ENCODE data around the gene YIPF1.

The YIPF1 gene

GRCh38 chr1:53889304-53890298 is at the start of gene YIPF1:
Gene YIPF1, minus strand, starts transcription at chr1:53889797. Its CDS starts 860 bp downstream, at chr1:53888937.
- Mint-ChIP-seq H3K4me1 (peaks cover 50% of the 10 kb centered on the region), H3K36me3 (peaks cover 3% of the 10 kb centered on the region), H3K27ac (peak within 1 kb of the TSS; percentile 98), H3K27me3 (no peaks in the 10 kb centered on the region), H3K4me3 (peak within 1 kb of the TSS; percentile 98), H3K9me3 (no peaks in the 10 kb centered on the region)

GRCh38 chr1:53938136-53938830 is 48.7 kb upstream of the YIPF1 start:
- no peaks in the 10 kb centered on the region for H3K9me3 Mint-ChIP-seq
- H3K4me3 Mint-ChIP-seq = no peak overlapping the region
- peak overlapping the region; percentile 64 for H3K27ac Mint-ChIP-seq
- H3K4me1 Mint-ChIP-seq = peaks cover 25% of the 10 kb centered on the region
- H3K27me3 Mint-ChIP-seq = no peaks in the 10 kb centered on the region
- H3K36me3 Mint-ChIP-seq = peaks cover 8% of the 10 kb centered on the region

- no peak overlapping the region for H3K4me3 Mint-ChIP-seq
- H3K27ac Mint-ChIP-seq = no peak overlapping the region
- H3K36me3 Mint-ChIP-seq = peaks cover 9% of the 10 kb centered on the region
- peaks cover 15% of the 10 kb centered on the region for H3K4me1 Mint-ChIP-seq
- no peaks in the 10 kb centered on the region for H3K27me3 Mint-ChIP-seq
- H3K9me3 Mint-ChIP-seq = no peaks in the 10 kb centered on the region
These were observed 46.8 kb upstream of the YIPF1 start for GRCh38 chr1:53936430-53936829.

- no peaks in the 10 kb centered on the region for H3K9me3 Mint-ChIP-seq
- no peak overlapping the region for H3K4me3 Mint-ChIP-seq
- no peak overlapping the region for H3K27ac Mint-ChIP-seq
- peaks cover 13% of the 10 kb centered on the region for H3K4me1 Mint-ChIP-seq
- no peaks in the 10 kb centered on the region for H3K27me3 Mint-ChIP-seq
- H3K36me3 Mint-ChIP-seq = peaks cover 12% of the 10 kb centered on the region
These were observed 44.7 kb upstream of the YIPF1 start for GRCh38 chr1:53934170-53934765.

GRCh38 chr1:53931523-53931922 is 41.9 kb upstream of the YIPF1 start:
- Mint-ChIP-seq H3K4me3 (no peak overlapping the region), H3K4me1 (peaks cover 6% of the 10 kb centered on the region), H3K27ac (no peak overlapping the region), H3K27me3 (no peaks in the 10 kb centered on the region), H3K36me3 (peaks cover 19% of the 10 kb centered on the region), H3K9me3 (no peaks in the 10 kb centered on the region)

- peaks cover 6% of the 10 kb centered on the region for H3K4me1 Mint-ChIP-seq
- H3K27me3 Mint-ChIP-seq = no peaks in the 10 kb centered on the region
- H3K4me3 Mint-ChIP-seq = no peak overlapping the region
- H3K36me3 Mint-ChIP-seq = peaks cover 21% of the 10 kb centered on the region
- no peak overlapping the region for H3K27ac Mint-ChIP-seq
- H3K9me3 Mint-ChIP-seq = no peaks in the 10 kb centered on the region
These were observed 41.3 kb upstream of the YIPF1 start for GRCh38 chr1:53930932-53931331.

- H3K4me1 Mint-ChIP-seq = peaks cover 6% of the 10 kb centered on the region
- H3K9me3 Mint-ChIP-seq = no peaks in the 10 kb centered on the region
- no peaks in the 10 kb centered on the region for H3K27me3 Mint-ChIP-seq
- no peak overlapping the region for H3K4me3 Mint-ChIP-seq
- H3K27ac Mint-ChIP-seq = no peak overlapping the region
- peaks cover 20% of the 10 kb centered on the region for H3K36me3 Mint-ChIP-seq
These were observed 39.8 kb upstream of the YIPF1 start for GRCh38 chr1:53929246-53929960.

GRCh38 chr1:53927376-53927881 is 37.8 kb upstream of the YIPF1 start:
- no peak overlapping the region for H3K4me3 Mint-ChIP-seq
- no peaks in the 10 kb centered on the region for H3K27me3 Mint-ChIP-seq
- H3K4me1 Mint-ChIP-seq = peaks cover 6% of the 10 kb centered on the region
- no peaks in the 10 kb centered on the region for H3K9me3 Mint-ChIP-seq
- peaks cover 17% of the 10 kb centered on the region for H3K36me3 Mint-ChIP-seq
- H3K27ac Mint-ChIP-seq = no peak overlapping the region

GRCh38 chr1:53919675-53920066 is 30.1 kb upstream of the YIPF1 start:
- Mint-ChIP-seq H3K27me3 (no peaks in the 10 kb centered on the region), H3K4me3 (peak overlapping the region; percentile 57), H3K36me3 (peaks cover 8% of the 10 kb centered on the region), H3K9me3 (no peaks in the 10 kb centered on the region), H3K4me1 (peaks cover 40% of the 10 kb centered on the region), H3K27ac (peak overlapping the region; percentile 92)

GRCh38 chr1:53918343-53918742 is 28.7 kb upstream of the YIPF1 start:
- H3K36me3 Mint-ChIP-seq = peaks cover 8% of the 10 kb centered on the region
- H3K9me3 Mint-ChIP-seq = no peaks in the 10 kb centered on the region
- H3K4me1 Mint-ChIP-seq = peaks cover 40% of the 10 kb centered on the region
- no peak overlapping the region for H3K27ac Mint-ChIP-seq
- no peaks in the 10 kb centered on the region for H3K27me3 Mint-ChIP-seq
- H3K4me3 Mint-ChIP-seq = no peak overlapping the region

GRCh38 chr1:53913352-53914033 is 23.9 kb upstream of the YIPF1 start:
- peaks cover 4% of the 10 kb centered on the region for H3K36me3 Mint-ChIP-seq
- H3K27me3 Mint-ChIP-seq = no peaks in the 10 kb centered on the region
- no peaks in the 10 kb centered on the region for H3K9me3 Mint-ChIP-seq
- H3K4me3 Mint-ChIP-seq = no peak overlapping the region
- peaks cover 24% of the 10 kb centered on the region for H3K4me1 Mint-ChIP-seq
- H3K27ac Mint-ChIP-seq = no peak overlapping the region

- Mint-ChIP-seq H3K9me3 (no peaks in the 10 kb centered on the region), H3K4me1 (peaks cover 16% of the 10 kb centered on the region), H3K4me3 (no peak overlapping the region), H3K27ac (no peak overlapping the region), H3K27me3 (no peaks in the 10 kb centered on the region), H3K36me3 (peaks cover 4% of the 10 kb centered on the region)
These were observed 21.8 kb upstream of the YIPF1 start for GRCh38 chr1:53911442-53911841.

GRCh38 chr1:53909946-53910345 is 20.3 kb upstream of the YIPF1 start:
- Mint-ChIP-seq H3K9me3 (no peaks in the 10 kb centered on the region), H3K36me3 (no peaks in the 10 kb centered on the region), H3K4me3 (no peak overlapping the region), H3K27me3 (no peaks in the 10 kb centered on the region), H3K4me1 (peaks cover 1% of the 10 kb centered on the region), H3K27ac (no peak overlapping the region)

GRCh38 chr1:53906121-53906520 is 16.5 kb upstream of the YIPF1 start:
- H3K27ac Mint-ChIP-seq = no peak overlapping the region
- no peak overlapping the region for H3K4me3 Mint-ChIP-seq
- H3K27me3 Mint-ChIP-seq = no peaks in the 10 kb centered on the region
- no peaks in the 10 kb centered on the region for H3K4me1 Mint-ChIP-seq
- no peaks in the 10 kb centered on the region for H3K9me3 Mint-ChIP-seq
- peaks cover 2% of the 10 kb centered on the region for H3K36me3 Mint-ChIP-seq

GRCh38 chr1:53905509-53905908 is 15.9 kb upstream of the YIPF1 start:
- peaks cover 2% of the 10 kb centered on the region for H3K36me3 Mint-ChIP-seq
- H3K9me3 Mint-ChIP-seq = no peaks in the 10 kb centered on the region
- H3K4me1 Mint-ChIP-seq = no peaks in the 10 kb centered on the region
- no peaks in the 10 kb centered on the region for H3K27me3 Mint-ChIP-seq
- no peak overlapping the region for H3K27ac Mint-ChIP-seq
- H3K4me3 Mint-ChIP-seq = no peak overlapping the region

Data from activated naive CD4-positive, alpha-beta T cell treated with anti-CD3 and anti-CD28 coated beads, Interleukin-2, amount 50 U/mL, for 24 hours (primary cell).